ENCODE data around the gene SEMA7A. TPM values are rescaled to one million over a fixed set of nuclear protein-coding genes. Genes with fewer than 3 reads are reported as not detected.

The SEMA7A gene
- total and polyA plus RNA-seq, 2 donors = 5.1 to 5.3 TPM

GRCh38 chr15:74431645-74432044 is 2.1 kb downstream of the SEMA7A start:
- Histone ChIP-seq H3K36me3 (ENCODE audit: insufficient read depth) (no peaks in the 10 kb centered on the region), H3K4me1 (ENCODE audit: insufficient read depth) (no peaks in the 10 kb centered on the region), H3K27ac (ENCODE audit: low read depth) (no peak overlapping the region), H3K4me3 (ENCODE audit: low read depth, low read length) (no peak overlapping the region)
- 79% methylated on average over 8 of the region's 8 CpGs for WGBS
- no peak for DNase-seq (ENCODE audit: extremely low spot score)

GRCh38 chr15:74431116-74431515 is 2.6 kb downstream of the SEMA7A start:
- no peak overlapping the region for H3K4me3 ChIP-seq (ENCODE audit: low read depth, low read length)
- H3K27ac ChIP-seq (ENCODE audit: low read depth) = no peak overlapping the region
- no peaks in the 10 kb centered on the region for H3K4me1 ChIP-seq (ENCODE audit: insufficient read depth)
- 95% methylated on average over 1 of the region's 1 CpG for WGBS
- DNase-seq (ENCODE audit: extremely low spot score) = no peak
- H3K36me3 ChIP-seq (ENCODE audit: insufficient read depth) = no peaks in the 10 kb centered on the region

GRCh38 chr15:74430510-74430951 is 3.2 kb downstream of the SEMA7A start:
- Histone ChIP-seq H3K27ac (ENCODE audit: low read depth) (no peak overlapping the region), H3K36me3 (ENCODE audit: insufficient read depth) (no peaks in the 10 kb centered on the region), H3K4me3 (ENCODE audit: low read depth, low read length) (no peak overlapping the region), H3K4me1 (ENCODE audit: insufficient read depth) (no peaks in the 10 kb centered on the region)
- WGBS = 68% methylated on average over 6 of the region's 6 CpGs
- DNase-seq (ENCODE audit: extremely low spot score) = no peak

- Histone ChIP-seq H3K4me3 (ENCODE audit: low read depth, low read length) (no peak overlapping the region), H3K4me1 (ENCODE audit: insufficient read depth) (no peaks in the 10 kb centered on the region), H3K27ac (ENCODE audit: low read depth) (no peak overlapping the region), H3K36me3 (ENCODE audit: insufficient read depth) (no peaks in the 10 kb centered on the region)
- WGBS = 89% methylated on average over 6 of the region's 6 CpGs
- DNase-seq (ENCODE audit: extremely low spot score) = no peak
These were observed 3.9 kb downstream of the SEMA7A start for GRCh38 chr15:74429781-74430400.

- Histone ChIP-seq H3K27ac (ENCODE audit: low read depth) (no peak overlapping the region), H3K36me3 (ENCODE audit: insufficient read depth) (no peaks in the 10 kb centered on the region)
- 91% methylated on average over 14 of the region's 14 CpGs for WGBS
These were observed 4.6 kb downstream of the SEMA7A start for GRCh38 chr15:74428970-74429780.

GRCh38 chr15:74428442-74428787 is 5.3 kb downstream of the SEMA7A start:
- Histone ChIP-seq H3K4me3 (ENCODE audit: low read depth, low read length) (no peak overlapping the region), H3K36me3 (ENCODE audit: insufficient read depth) (no peaks in the 10 kb centered on the region), H3K4me1 (ENCODE audit: insufficient read depth) (no peaks in the 10 kb centered on the region), H3K27ac (ENCODE audit: low read depth) (no peak overlapping the region)
- WGBS = 85% methylated on average over 5 of the region's 5 CpGs
- DNase-seq (ENCODE audit: extremely low spot score) = no peak

More at GRCh38 chr15:74428970-74429780, 4.6 kb downstream of the SEMA7A start:
- Histone ChIP-seq H3K4me3 (ENCODE audit: low read depth, low read length) (no peak overlapping the region), H3K4me1 (ENCODE audit: insufficient read depth) (no peaks in the 10 kb centered on the region)
- DNase-seq (ENCODE audit: extremely low spot score) = no peak

- H3K27ac ChIP-seq (ENCODE audit: low read depth) = no peak overlapping the region
- WGBS = 77% methylated on average over 9 of the region's 9 CpGs
- H3K4me3 ChIP-seq (ENCODE audit: low read depth, low read length) = no peak overlapping the region
- H3K4me1 ChIP-seq (ENCODE audit: insufficient read depth) = no peaks in the 10 kb centered on the region
- no peaks in the 10 kb centered on the region for H3K36me3 ChIP-seq (ENCODE audit: insufficient read depth)
- DNase-seq (ENCODE audit: extremely low spot score) = no peak
These were observed 5.9 kb downstream of the SEMA7A start for GRCh38 chr15:74427607-74428441.

- Histone ChIP-seq H3K36me3 (ENCODE audit: insufficient read depth) (no peaks in the 10 kb centered on the region), H3K4me1 (ENCODE audit: insufficient read depth) (no peaks in the 10 kb centered on the region), H3K4me3 (ENCODE audit: low read depth, low read length) (no peak overlapping the region), H3K27ac (ENCODE audit: low read depth) (no peak overlapping the region)
- DNase-seq (ENCODE audit: extremely low spot score) = no peak
- WGBS = 85% methylated on average over 10 of the region's 10 CpGs
These were observed 7.1 kb downstream of the SEMA7A start for GRCh38 chr15:74426404-74427281.

GRCh38 chr15:74425630-74426029 is 8.1 kb downstream of the SEMA7A start:
- WGBS = 85% methylated on average over 7 of the region's 7 CpGs
- no peaks in the 10 kb centered on the region for H3K4me1 ChIP-seq (ENCODE audit: insufficient read depth)
- no peak overlapping the region for H3K4me3 ChIP-seq (ENCODE audit: low read depth, low read length)
- H3K36me3 ChIP-seq (ENCODE audit: insufficient read depth) = no peaks in the 10 kb centered on the region
- no peak overlapping the region for H3K27ac ChIP-seq (ENCODE audit: low read depth)
- no peak for DNase-seq (ENCODE audit: extremely low spot score)

GRCh38 chr15:74424901-74425528 is 8.7 kb downstream of the SEMA7A start:
- Histone ChIP-seq H3K4me1 (ENCODE audit: insufficient read depth) (no peaks in the 10 kb centered on the region), H3K27ac (ENCODE audit: low read depth) (no peak overlapping the region), H3K4me3 (ENCODE audit: low read depth, low read length) (no peak overlapping the region), H3K36me3 (ENCODE audit: insufficient read depth) (no peaks in the 10 kb centered on the region)
- WGBS = 85% methylated on average over 8 of the region's 8 CpGs
- no peak for DNase-seq (ENCODE audit: extremely low spot score)

GRCh38 chr15:74423431-74424257 is 10.1 kb downstream of the SEMA7A start:
- WGBS = 88% methylated on average over 10 of the region's 10 CpGs
- H3K27ac ChIP-seq (ENCODE audit: low read depth) = no peak overlapping the region

More at GRCh38 chr15:74423431-74424257, 10.1 kb downstream of the SEMA7A start:
- Histone ChIP-seq H3K4me1 (ENCODE audit: insufficient read depth) (no peaks in the 10 kb centered on the region), H3K36me3 (ENCODE audit: insufficient read depth) (no peaks in the 10 kb centered on the region), H3K4me3 (ENCODE audit: low read depth, low read length) (no peak overlapping the region)
- DNase-seq (ENCODE audit: extremely low spot score) = no peak

Measured in urinary bladder (tissue), 4 donors.